SKM-1 treated with dmso at 0.1 percent for 144 hours (cell line): ENCODE results near the gene ZNF784.

ENCODE experiments used
- DNase-seq: peaks from one replicate; lab custom pipeline; 2025; ENCODE audit not compliant: unreplicated experiment; lab: John Stamatoyannopoulos, UW

Gene ZNF784, protein sequence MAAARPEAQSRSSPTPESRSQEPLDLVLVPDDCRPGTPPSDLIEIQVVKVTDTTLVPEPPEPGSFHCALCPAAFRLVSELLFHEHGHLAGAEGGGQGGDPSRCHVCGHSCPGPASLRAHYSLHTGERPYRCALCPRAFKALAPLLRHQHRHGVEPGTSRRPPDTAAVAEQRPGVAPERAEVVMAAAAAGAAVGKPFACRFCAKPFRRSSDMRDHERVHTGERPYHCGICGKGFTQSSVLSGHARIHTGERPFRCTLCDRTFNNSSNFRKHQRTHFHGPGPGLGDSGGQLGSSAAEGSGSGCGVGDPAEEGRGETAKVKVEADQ

DNA sequence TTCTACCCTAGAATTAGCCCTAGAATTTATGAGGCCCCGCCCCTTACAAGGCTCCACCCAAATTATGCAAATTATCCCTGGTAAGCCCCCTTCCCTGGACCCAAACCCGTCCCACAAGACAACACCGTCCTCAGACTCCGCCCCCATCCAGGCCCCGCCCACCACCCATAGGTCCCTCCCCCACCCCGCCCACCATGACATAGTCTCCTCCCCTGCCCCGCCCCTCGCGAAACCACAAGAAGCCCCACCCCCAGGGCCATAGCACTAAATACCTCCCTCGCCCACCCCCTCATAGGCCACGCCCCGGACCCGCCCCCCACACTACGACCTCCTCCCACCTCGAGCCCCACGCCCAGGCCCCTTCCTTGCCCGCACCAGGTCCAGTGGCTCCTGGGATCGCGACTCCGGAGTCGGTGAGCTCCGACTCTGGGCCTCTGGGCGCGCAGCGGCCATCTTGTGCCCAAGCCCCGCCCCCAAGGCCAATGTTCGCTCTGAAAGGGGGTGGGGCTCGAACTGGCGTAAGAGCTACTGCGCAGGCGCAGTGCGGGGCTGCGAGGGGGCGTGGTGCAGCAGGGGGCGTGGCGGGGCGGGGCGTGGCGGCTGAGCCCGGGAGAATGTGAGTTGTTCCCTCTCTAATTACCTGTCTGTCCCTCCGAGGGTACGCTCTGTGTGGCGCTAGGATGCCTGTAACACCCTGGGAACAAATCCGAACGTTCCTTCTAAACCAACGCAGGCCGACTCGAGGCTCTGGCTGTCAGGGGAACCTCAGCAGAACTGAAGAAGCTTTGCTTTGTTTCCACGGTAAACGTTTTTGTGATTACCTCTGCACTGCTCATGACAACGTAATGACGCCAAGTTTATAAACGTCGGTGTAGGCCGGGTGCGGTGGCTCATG is at the start of gene ZNF784:
Gene ZNF784 (minus strand): TSS at position 458 of the 895 bp plus-strand sequence. CDS start 5 bp downstream, at position 453.
- peak; percentile 59 for DNase-seq

DNA sequence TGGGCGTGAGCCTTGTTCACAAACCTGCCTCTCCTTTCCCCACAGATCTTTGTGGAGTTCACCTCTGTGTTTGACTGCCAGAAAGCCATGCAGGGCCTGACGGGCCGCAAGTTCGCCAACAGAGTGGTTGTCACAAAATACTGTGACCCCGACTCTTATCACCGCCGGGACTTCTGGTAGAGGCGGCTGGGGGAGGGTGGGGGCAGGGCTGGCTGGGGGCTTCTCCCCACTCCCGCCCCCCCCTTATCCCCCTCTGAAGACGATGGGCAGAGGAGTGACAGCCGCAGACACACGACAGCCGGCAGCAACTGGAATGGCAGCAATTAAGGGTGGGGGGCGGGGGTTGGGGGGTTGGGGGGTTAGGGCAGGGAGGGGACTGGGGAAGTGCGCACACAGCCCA is 49.5 kb upstream of the ZNF784 start:
- no peak for DNase-seq

- DNase-seq: no peak
These were observed 49.1 kb upstream of the ZNF784 start for GRCh38 chr19:55673465-55673864.

- DNase-seq: no peak
These were observed 48.1 kb upstream of the ZNF784 start for GRCh38 chr19:55672418-55672817.

- DNase-seq: no peak
These were observed 46.6 kb upstream of the ZNF784 start for GRCh38 chr19:55671054-55671378.

DNA sequence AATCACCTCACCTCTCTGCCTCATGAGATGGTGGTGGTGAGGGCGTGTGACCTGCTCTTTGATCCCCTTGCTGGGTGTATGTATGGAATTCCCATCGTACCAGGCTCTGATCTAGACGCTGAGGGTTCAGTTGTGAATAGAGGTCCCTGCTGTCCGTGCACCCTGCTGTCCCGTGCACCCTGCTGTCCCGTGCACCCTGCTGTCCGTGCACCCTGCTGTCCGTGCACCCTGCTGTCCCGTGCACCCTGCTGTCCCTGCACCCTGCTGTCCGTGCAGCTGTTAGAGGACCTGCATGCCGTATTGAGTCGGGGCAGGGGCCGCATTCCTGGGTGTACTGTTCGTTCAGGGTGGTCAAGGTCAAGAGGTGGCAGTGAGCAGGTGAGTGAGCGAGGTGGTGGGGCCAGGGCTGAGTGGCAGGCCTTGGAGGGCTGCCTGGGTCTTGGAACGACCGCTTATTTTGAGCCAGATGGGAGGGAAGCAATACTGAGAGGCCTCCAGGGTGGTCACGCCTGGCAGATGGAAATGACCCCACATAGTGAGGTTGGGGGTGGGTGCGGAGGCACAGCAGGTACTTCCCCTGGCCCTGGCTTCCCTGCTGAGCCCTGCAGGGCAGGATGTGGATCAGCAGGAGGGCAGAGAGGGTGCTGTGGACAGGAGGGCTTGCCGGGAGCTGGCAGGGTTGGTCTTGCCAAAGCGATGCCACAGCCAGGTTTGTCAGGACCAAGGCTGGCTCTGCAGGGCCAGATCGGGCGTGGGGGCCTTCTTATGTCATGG is 46.1 kb upstream of the ZNF784 start:
- no peak for DNase-seq

GRCh38 chr19:55669418-55670279 is 45.3 kb upstream of the ZNF784 start:
- no peak for DNase-seq

GRCh38 chr19:55668603-55669348 is 44.4 kb upstream of the ZNF784 start:
- DNase-seq: no peak

- no peak for DNase-seq
These were observed 43.6 kb upstream of the ZNF784 start for GRCh38 chr19:55667958-55668357.

DNA sequence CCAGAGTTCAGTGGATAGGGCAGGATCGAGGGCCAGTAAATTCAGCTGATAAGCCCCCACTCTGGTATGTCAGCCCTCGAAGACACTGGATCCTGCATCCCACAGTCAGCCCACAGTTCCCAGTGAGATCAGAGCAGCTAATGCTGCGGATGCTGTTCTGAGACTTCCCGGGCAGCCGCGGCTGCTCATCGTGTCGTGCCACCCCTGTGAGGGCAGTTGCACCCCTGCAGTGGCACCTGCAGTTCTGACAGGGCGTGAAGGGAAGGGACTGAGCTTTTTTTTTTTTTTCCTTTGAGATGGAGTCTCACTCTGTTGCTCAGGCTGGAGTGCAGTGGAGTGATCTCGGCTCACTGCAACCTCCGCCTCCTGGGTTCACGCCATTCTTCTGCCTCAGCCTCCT is 43.1 kb upstream of the ZNF784 start:
- DNase-seq: no peak

DNA sequence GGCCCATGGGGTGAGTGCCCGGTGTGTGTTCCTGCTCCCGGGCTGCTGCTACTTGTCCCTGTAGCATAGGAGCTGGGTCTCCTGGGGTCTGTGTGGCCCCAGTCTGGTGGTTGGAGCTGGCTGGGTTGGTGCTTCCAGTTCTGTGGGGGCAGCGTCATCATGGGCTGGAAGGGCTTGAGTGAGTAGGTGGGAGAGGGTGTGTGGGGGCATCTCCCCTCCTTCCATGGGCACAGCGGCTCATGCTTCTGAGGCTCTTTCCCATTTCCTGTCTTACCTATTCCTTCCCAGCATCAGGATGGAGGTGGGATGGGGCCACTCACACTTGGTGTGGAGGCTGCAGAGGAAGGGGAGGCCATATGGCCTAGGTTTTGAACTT is 42.6 kb upstream of the ZNF784 start:
- no peak for DNase-seq

GRCh38 chr19:55666343-55667005 is 42.1 kb upstream of the ZNF784 start:
- no peak for DNase-seq

- no peak for DNase-seq
These were observed 39.6 kb upstream of the ZNF784 start for GRCh38 chr19:55663846-55664536.

GRCh38 chr19:55661826-55662225 is 37.5 kb upstream of the ZNF784 start:
- no peak for DNase-seq

DNA sequence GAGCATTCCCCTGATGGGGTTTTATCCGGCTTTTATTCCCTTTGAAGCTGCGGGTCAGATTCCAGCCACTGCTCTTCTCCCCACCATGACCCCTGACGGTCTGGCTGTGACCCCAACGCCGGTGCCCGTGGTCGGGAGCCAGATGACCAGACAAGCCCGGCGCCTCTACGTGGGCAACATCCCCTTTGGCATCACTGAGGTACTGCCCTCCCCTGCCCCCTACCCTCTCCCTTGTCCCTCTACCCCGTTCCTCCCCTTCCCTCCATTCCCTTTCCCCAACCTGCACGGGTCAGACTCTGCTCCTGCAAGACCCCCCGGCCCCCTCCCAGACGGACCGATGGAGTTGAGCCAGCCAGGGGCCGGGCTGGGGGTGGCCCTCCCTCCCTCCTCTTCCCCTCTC is 36.6 kb upstream of the ZNF784 start:
- no peak for DNase-seq

- no peak for DNase-seq
These were observed 36.0 kb upstream of the ZNF784 start for GRCh38 chr19:55660404-55660803.

DNA sequence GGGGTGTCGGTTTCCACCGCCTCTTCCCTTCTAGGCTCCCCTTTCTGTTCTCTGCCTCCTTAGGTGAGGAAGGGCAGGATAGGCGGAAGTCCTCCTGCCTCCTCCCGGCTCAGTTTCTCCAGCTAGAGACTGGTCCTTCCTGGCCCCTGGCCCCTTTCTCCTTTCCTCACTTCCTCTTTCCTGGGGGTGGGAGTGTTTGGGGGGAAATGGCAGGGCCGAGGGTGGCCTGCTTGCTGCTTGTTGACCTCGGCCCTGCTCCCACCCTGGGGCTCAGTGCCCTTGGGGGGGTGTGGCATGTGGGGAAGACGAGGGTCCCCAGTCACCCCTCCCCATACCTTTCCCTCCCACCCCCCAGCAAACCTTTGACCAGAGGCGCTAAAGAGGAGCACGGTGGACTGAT is 35.5 kb upstream of the ZNF784 start:
- no peak for DNase-seq

DNA sequence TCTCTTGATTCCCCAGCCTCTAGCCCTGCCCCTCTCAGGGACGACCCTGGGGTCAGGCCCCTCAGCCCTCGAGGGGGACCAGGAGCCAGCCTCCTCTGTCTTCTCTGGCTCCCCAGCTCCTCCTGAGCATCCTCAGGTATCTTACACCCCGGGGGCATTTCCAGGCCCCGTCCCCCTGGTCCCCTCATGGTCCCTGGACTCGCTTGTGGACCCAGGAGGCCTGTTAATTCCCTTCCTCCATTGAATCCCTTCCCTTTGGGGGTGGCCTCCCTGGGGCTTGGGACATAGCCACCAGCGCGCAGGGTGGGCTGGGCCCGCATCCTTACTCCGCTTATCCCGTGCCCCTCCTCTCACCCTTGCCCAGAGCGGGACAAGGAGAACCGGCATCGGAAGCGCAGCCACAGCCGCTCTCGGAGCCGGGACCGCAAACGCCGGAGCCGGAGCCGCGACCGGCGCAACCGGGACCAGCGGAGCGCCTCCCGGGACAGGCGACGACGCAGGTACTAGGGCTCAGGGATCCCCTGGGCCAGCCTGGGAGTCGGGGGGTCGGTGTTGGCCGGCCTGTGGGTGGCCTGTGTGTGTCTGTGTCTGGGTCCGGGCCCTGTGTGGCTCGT is 34.6 kb upstream of the ZNF784 start:
- no peak for DNase-seq
